GM12878 (cell line): ENCODE data around the gene CA10.

Experiments
- CHD2 ChIP-seq: IDR thresholded peaks from 2 replicates; pipeline ENCODE4 v1.6.1; 2011; ENCODE audit warnings: low read depth, low read length, improper control_type of control experiment, borderline replicate concordance
- CREB1 ChIP-seq: IDR thresholded peaks from 2 replicates; pipeline ENCODE4 v1.6.1; 2012; ENCODE audit warnings: low read depth, mild to moderate bottlenecking, inconsistent platforms
- EZH2 ChIP-seq: IDR thresholded peaks from 2 replicates; pipeline ENCODE4 v1.6.1; 2012; ENCODE audit warnings: low read depth, mild to moderate bottlenecking, control low read depth, inconsistent platforms, low read length, borderline replicate concordance; ENCODE audit not compliant: control insufficient read depth
- JUND ChIP-seq: IDR thresholded peaks from 2 replicates; pipeline ENCODE4 v1.6.1; 2012; ENCODE audit warnings: low read depth, mild to moderate bottlenecking, low read length, improper control_type of control experiment, moderate library complexity
- MYC ChIP-seq: IDR thresholded peaks from 2 replicates; pipeline ENCODE4 v1.6.1; 2011; ENCODE audit warnings: mild to moderate bottlenecking, low read length, moderate library complexity, inconsistent platforms; ENCODE audit not compliant: insufficient read depth, insufficient replicate concordance, insufficient read length, severe bottlenecking
- POLR2A ChIP-seq: IDR thresholded peaks from 2 replicates; pipeline ENCODE4 v1.6.1; 2011; ENCODE audit warnings: low read depth, mild to moderate bottlenecking, low read length
- SRF ChIP-seq, 2 experiments: IDR thresholded peaks; 2 replicates each; pipeline ENCODE4 v1.6.1; 2011; ENCODE audit warnings: low read depth in 2 of 2, low read length in 2 of 2, mild to moderate bottlenecking in 1 of 2, moderate library complexity in 1 of 2
- ZNF217 ChIP-seq: fragments of 450-650 bp; IDR thresholded peaks from 2 replicates; pipeline ENCODE4 v1.6.1; 2017; ENCODE audit warnings: antibody characterized with exemption, mild to moderate bottlenecking
- TF ChIP-seq, protein P1 (sequence below), 3 experiments: IDR thresholded peaks in 2 of 3; conservative IDR thresholded peaks in 1 of 3; 2 replicates each; pipeline ENCODE4 v1.5.1; 2011; ENCODE audit warnings: low read depth in 3 of 3, low read length in 3 of 3, mild to moderate bottlenecking in 3 of 3, control low read depth in 2 of 3, moderate library complexity in 2 of 3, inconsistent platforms in 1 of 3, mixed read lengths in 1 of 3; ENCODE audit not compliant: control insufficient read depth in 2 of 3, insufficient read depth in 1 of 3; ENCODE audit errors: extremely low read depth in 1 of 3
- TF ChIP-seq, protein P2 (sequence below): fragments of 450-650 bp; IDR thresholded peaks from 2 replicates; pipeline ENCODE4 v1.6.1; 2016; ENCODE audit warnings: mild to moderate bottlenecking
- TF ChIP-seq, protein P3 (sequence below): IDR thresholded peaks from 2 replicates; pipeline ENCODE4 v1.6.1; 2012; ENCODE audit warnings: low read depth, low read length, improper control_type of control experiment

DNA sequence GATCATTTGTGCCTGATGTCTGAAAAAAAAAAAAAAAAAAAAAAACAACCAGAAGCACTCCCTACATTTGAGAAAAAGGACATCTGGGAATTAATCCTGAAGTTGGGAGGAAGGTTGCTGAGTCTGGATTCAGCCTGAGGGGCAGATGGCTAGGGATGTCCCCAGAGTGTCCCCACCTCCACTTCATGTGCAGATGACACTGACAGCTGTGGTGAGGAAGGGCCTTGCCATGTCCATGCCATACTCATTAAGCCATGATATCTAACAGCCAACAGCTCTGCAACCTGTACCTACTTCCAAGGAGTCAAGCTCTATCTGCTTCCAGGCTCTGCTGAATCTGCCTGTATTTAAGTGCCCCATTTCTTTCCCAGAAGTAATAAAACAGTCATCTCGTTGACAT lies 356.0 kb downstream of the CA10 start:
- TF ChIP-seq, protein P1, sequence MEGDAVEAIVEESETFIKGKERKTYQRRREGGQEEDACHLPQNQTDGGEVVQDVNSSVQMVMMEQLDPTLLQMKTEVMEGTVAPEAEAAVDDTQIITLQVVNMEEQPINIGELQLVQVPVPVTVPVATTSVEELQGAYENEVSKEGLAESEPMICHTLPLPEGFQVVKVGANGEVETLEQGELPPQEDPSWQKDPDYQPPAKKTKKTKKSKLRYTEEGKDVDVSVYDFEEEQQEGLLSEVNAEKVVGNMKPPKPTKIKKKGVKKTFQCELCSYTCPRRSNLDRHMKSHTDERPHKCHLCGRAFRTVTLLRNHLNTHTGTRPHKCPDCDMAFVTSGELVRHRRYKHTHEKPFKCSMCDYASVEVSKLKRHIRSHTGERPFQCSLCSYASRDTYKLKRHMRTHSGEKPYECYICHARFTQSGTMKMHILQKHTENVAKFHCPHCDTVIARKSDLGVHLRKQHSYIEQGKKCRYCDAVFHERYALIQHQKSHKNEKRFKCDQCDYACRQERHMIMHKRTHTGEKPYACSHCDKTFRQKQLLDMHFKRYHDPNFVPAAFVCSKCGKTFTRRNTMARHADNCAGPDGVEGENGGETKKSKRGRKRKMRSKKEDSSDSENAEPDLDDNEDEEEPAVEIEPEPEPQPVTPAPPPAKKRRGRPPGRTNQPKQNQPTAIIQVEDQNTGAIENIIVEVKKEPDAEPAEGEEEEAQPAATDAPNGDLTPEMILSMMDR (IDR thresholded peaks at IDR 0.05 in 2 of 3, conservative IDR thresholded peaks at IDR 0.05 in 1 of 3; ENCODE audit: control insufficient read depth in 2 of 3, extremely low read depth in 1 of 3, insufficient read depth in 1 of 3, low read depth in 3 of 3, low read length in 3 of 3) = no peak
- TF ChIP-seq, protein P2, sequence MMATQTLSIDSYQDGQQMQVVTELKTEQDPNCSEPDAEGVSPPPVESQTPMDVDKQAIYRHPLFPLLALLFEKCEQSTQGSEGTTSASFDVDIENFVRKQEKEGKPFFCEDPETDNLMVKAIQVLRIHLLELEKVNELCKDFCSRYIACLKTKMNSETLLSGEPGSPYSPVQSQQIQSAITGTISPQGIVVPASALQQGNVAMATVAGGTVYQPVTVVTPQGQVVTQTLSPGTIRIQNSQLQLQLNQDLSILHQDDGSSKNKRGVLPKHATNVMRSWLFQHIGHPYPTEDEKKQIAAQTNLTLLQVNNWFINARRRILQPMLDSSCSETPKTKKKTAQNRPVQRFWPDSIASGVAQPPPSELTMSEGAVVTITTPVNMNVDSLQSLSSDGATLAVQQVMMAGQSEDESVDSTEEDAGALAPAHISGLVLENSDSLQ = no peak
- TF ChIP-seq EZH2 (no peak), CHD2 (no peak), ZNF217 (no peak), JUND (no peak), POLR2A (no peak), SRF (IDR thresholded peaks at IDR 0.05; ENCODE audit: low read depth in 2 of 2, low read length in 2 of 2) (no peak), CREB1 (no peak), MYC (no peak)
- TF ChIP-seq, protein P3, sequence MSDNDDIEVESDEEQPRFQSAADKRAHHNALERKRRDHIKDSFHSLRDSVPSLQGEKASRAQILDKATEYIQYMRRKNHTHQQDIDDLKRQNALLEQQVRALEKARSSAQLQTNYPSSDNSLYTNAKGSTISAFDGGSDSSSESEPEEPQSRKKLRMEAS = no peak
